Transverse colon (tissue), 3 donors: ENCODE data around the gene SEMA6B.

Experiments used
- EP300 ChIP-seq: sonication (generic); formaldehyde crosslinking; IDR thresholded peaks from one replicate; pipeline ENCODE4 v1.6.1; 2017; ENCODE audit warnings: antibody characterized with exemption, low read depth
- TF ChIP-seq, protein P1 (sequence below), 5 experiments: fragments of 200-600 bp in 3 of 5; fragments of 450-650 bp in 2 of 5; sonication (generic) in 3 of 5; IDR thresholded peaks; 1 replicate in 2 of 5; 2 replicates in 3 of 5; pipeline ENCODE4 v1.5.1; 2016 to 2017; ENCODE audit warnings: antibody characterized with exemption in 5 of 5, inconsistent platforms in 3 of 5, mild to moderate bottlenecking in 2 of 5, moderate library complexity in 1 of 5

DNA sequence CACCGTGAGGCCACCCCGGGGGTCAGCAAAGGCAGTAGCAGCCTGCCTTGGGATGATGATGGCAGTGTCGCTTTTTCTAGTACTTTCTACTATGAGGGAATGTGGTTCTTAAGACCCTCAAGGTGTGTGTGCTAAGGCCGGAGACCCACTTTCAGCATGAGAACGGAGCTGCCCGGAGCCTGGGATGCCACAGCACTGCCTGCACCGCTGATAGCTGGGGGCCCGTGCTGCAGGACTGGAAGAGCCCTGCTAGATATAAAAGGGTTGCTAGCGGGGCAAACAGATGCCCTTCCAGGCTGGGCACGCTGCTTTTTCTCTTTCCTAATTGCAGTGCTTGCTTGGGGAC is 55.7 kb downstream of the SEMA6B start:
- TF ChIP-seq EP300, result no peak
- TF ChIP-seq, protein P1, sequence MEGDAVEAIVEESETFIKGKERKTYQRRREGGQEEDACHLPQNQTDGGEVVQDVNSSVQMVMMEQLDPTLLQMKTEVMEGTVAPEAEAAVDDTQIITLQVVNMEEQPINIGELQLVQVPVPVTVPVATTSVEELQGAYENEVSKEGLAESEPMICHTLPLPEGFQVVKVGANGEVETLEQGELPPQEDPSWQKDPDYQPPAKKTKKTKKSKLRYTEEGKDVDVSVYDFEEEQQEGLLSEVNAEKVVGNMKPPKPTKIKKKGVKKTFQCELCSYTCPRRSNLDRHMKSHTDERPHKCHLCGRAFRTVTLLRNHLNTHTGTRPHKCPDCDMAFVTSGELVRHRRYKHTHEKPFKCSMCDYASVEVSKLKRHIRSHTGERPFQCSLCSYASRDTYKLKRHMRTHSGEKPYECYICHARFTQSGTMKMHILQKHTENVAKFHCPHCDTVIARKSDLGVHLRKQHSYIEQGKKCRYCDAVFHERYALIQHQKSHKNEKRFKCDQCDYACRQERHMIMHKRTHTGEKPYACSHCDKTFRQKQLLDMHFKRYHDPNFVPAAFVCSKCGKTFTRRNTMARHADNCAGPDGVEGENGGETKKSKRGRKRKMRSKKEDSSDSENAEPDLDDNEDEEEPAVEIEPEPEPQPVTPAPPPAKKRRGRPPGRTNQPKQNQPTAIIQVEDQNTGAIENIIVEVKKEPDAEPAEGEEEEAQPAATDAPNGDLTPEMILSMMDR (IDR thresholded peaks at IDR 0.05), result no peak
